ENCODE data around the gene PLD4. TPM values are rescaled to one million over a fixed set of nuclear protein-coding genes. Genes with fewer than 3 reads are reported as not detected.

The PLD4 gene
- total and polyA plus RNA-seq, 7 donors, result 0.28 to 7.1 (median 0.71) TPM; not detected in 2

DNA sequence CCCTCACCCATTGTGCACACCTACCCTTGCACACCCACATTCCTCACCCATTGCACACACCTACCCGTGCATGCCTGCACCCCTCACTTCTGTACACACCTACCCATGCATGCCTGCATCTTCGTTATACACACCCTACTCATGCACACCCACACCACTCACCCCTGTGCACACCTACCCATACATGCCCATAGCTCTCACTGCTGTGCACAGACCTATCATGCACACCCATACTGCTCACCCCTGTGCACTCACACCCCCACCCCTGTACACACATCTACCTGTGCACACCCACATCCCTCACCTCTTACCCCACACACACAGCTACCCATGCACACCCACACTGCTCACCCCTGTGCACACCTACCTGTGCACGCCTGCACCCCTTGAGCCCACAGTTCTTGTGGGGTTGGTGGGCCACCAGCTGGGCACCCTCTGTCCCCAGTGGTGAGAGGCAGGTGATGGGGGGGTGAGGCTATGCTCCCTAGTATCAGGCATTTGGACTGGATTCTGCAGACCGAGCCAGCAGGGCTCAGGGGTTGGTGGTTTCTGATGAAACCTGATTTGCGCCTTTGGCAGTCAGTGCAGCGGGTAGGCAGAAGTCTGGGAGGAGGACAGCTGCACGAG lies 44.0 kb upstream of the PLD4 start:
- peaks cover 6 to 59% (median 15%) of the 10 kb centered on the region in 4 donors for H3K36me3 ChIP-seq
- intact Hi-C loops (cut with DNase I), result no loop called here

GRCh38 chr14:104881369-104881979 lies 43.2 kb upstream of the PLD4 start:
- Histone ChIP-seq H3K27me3 (no peaks in the 10 kb centered on the region), H3K36me3 (peaks cover 12 to 67% (median 16%) of the 10 kb centered on the region in 4 donors), H3K27ac (no peak overlapping the region), H3K4me1 (no peaks in the 10 kb centered on the region), H3K4me3 (no peak overlapping the region), H3K9me3 (no peaks in the 10 kb centered on the region)
- 65 to 71% methylated on average over 13 of the region's 13 CpGs for whole genome bisulfite sequencing, 2 donors
- DNase-seq, result no peak
- TF ChIP-seq EP300 (IDR thresholded peaks at IDR 0.05) (no peak), POLR2A (IDR thresholded peaks at IDR 0.05) (no peak), POLR2AphosphoS5 (IDR thresholded peaks at IDR 0.05) (no peak)
- intact Hi-C loops (cut with DNase I), result no loop called here

More for the DNA sequence above, 44.0 kb upstream of the PLD4 start:
- 73 to 83% methylated on average over 7 of the region's 7 CpGs for WGBS, 2 donors
- no peaks in the 10 kb centered on the region for H3K9me3 ChIP-seq
- DNase-seq, result no peak
- no peaks in the 10 kb centered on the region for H3K4me1 ChIP-seq
- H3K27ac ChIP-seq, result no peak overlapping the region
- H3K27me3 ChIP-seq, result no peaks in the 10 kb centered on the region
- no peak overlapping the region for H3K4me3 ChIP-seq
- TF ChIP-seq POLR2A (IDR thresholded peaks at IDR 0.05), result no peak
- TF ChIP-seq EP300 (IDR thresholded peaks at IDR 0.05), result no peak
- TF ChIP-seq POLR2AphosphoS5 (IDR thresholded peaks at IDR 0.05), result no peak
- TF ChIP-seq, protein P1, sequence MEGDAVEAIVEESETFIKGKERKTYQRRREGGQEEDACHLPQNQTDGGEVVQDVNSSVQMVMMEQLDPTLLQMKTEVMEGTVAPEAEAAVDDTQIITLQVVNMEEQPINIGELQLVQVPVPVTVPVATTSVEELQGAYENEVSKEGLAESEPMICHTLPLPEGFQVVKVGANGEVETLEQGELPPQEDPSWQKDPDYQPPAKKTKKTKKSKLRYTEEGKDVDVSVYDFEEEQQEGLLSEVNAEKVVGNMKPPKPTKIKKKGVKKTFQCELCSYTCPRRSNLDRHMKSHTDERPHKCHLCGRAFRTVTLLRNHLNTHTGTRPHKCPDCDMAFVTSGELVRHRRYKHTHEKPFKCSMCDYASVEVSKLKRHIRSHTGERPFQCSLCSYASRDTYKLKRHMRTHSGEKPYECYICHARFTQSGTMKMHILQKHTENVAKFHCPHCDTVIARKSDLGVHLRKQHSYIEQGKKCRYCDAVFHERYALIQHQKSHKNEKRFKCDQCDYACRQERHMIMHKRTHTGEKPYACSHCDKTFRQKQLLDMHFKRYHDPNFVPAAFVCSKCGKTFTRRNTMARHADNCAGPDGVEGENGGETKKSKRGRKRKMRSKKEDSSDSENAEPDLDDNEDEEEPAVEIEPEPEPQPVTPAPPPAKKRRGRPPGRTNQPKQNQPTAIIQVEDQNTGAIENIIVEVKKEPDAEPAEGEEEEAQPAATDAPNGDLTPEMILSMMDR (IDR thresholded peaks at IDR 0.05), result no peak

DNA sequence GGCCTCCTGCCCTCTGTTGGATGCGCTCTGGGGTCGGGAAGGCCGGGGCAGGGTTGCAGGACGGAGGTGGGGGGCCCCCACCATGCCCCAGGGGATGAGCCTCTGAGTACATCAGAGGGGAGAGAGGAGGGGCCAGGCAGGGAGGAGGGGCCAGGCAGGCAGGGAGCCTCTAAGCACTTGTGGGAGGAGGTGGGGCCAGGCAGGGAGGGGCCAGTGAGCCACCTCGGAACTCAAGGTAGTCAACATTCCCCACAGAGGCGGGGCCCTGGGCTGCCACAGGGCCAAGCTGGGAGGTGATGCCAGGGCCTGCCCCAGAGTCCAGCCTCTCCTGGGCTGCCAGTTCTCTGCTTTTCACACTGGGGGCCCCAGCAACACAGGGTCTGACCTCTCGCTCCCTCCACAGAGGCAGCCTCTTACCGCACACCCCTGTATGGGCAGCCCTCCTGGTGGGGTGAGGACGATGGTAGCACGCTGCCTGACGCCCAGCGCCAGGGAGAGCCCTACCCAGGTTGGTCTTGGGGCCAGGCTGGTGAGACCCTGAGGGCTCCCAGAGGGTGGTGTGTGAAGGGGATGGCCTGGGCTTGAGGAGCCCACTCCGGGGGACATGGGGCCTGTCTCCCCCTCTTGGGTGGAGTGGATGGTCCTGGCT lies 42.2 kb upstream of the PLD4 start:
- H3K27me3 ChIP-seq, result no peaks in the 10 kb centered on the region
- TF ChIP-seq POLR2AphosphoS5 (IDR thresholded peaks at IDR 0.05), result no peak
- TF ChIP-seq POLR2A (IDR thresholded peaks at IDR 0.05), result no peak
- no peak for TF ChIP-seq EP300 (IDR thresholded peaks at IDR 0.05)
- TF ChIP-seq, protein P1 (IDR thresholded peaks at IDR 0.05), result no peak
- H3K9me3 ChIP-seq, result no peaks in the 10 kb centered on the region
- 67 to 74% methylated on average over 13 of the region's 13 CpGs for WGBS, 2 donors
- DNase-seq, result no peak
- no peaks in the 10 kb centered on the region for H3K4me1 ChIP-seq
- no peak overlapping the region for H3K4me3 ChIP-seq
- no peak overlapping the region for H3K27ac ChIP-seq
- intact Hi-C loops (cut with DNase I), result no loop called here
- peaks cover 14 to 77% (median 24%) of the 10 kb centered on the region in 4 donors for H3K36me3 ChIP-seq

DNA sequence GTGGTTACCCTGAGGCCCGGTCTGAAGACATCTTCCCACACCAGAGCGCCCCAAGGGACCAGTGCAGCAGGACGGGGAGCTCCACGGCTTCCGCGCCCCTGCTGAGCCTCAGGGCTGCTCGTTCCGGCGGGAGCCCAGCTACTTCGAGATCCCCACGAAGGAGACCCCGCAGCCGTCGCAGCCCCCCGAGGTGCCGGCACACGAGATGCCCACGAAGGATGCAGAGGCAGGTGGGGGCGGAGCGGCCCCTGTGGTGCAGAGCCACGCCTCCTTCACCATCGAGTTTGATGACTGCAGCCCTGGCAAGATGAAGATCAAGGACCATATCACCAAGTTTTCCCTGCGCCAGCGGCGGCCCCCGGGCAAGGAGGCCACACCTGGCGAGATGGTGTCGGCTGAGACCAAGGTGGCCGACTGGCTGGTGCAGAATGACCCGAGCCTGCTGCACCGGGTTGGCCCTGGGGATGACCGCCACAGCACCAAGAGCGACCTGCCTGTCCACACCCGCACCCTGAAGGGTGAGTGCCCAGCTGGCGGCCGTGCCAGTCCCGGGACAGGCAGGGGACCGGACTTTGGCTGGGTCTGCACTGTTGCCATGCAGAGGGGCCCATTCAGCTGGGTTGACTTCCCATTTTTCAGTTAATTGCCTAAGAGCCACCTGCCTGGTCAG lies 41.6 kb upstream of the PLD4 start:
- intact Hi-C loops (cut with DNase I), result no loop called here
- no peak for TF ChIP-seq POLR2AphosphoS5 (IDR thresholded peaks at IDR 0.05)
- TF ChIP-seq, protein P1 (IDR thresholded peaks at IDR 0.05), result no peak
- WGBS, 2 donors, result 90 to 91% methylated on average over 38 of the region's 38 CpGs
- Histone ChIP-seq H3K36me3 (peaks cover 14 to 79% (median 25%) of the 10 kb centered on the region in 4 donors), H3K27ac (no peak overlapping the region), H3K9me3 (no peaks in the 10 kb centered on the region), H3K4me1 (no peaks in the 10 kb centered on the region), H3K27me3 (no peaks in the 10 kb centered on the region), H3K4me3 (no peak overlapping the region)
- no peak for DNase-seq
